Activated CD8-positive, alpha-beta memory T cell treated with anti-CD3 and anti-CD28 coated beads, Interleukin-2, amount 50 U/mL, for 1 hour (primary cell): ENCODE results near the gene PPP1R26.
"Not testable (repeated sequence)": the region's sequence is repeated elsewhere in the genome, so short reads cannot be mapped to it uniquely, and the experiment has no call there.

Experiments used
- DNase-seq: peaks from one replicate; pipeline ENCODE4 v3.0.0-alpha.2; 2020; ENCODE audit errors: extremely low read depth

The PPP1R26 gene

DNA sequence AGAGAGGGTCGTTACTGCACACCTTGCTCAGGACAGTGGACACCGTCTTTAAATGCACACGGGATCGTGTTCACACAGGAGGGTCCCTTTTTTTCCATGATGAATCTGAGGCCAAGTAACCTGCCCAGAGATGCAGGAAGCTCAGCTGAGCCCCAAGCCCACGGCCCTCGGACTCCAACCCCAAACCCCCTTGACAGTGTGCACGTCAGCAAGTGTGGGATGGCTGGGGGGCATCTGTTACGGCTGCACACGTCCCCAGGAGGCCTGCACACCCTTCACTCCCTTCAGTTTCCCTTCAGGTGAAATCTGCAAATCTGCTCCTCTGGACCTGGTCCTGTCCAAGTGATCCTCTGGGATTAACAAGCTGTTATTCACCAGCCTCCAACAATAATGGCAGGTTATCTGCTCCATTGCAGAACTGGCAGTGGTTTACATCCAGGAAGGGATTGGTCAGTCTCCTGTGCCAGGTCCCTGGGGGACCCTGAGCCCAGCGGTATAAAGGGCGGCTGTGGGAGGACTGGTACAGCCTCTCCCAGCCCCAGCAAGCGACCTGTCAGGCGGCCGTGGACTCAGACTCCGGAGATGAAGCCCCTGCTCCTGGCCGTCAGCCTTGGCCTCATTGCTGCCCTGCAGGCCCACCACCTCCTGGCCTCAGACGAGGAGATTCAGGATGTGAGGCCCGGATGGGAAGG is 41.5 kb downstream of the PPP1R26 start, which contains the start of gene LCN1:
Gene LCN1, plus strand, starts transcription at position 525 of the 692 bp plus-strand sequence. Its CDS starts 58 bp downstream, at position 583.
- no peak for DNase-seq

GRCh38 chr9:135521608-135522095 is 42.1 kb downstream of the PPP1R26 start:
- DNase-seq: no peak

DNA sequence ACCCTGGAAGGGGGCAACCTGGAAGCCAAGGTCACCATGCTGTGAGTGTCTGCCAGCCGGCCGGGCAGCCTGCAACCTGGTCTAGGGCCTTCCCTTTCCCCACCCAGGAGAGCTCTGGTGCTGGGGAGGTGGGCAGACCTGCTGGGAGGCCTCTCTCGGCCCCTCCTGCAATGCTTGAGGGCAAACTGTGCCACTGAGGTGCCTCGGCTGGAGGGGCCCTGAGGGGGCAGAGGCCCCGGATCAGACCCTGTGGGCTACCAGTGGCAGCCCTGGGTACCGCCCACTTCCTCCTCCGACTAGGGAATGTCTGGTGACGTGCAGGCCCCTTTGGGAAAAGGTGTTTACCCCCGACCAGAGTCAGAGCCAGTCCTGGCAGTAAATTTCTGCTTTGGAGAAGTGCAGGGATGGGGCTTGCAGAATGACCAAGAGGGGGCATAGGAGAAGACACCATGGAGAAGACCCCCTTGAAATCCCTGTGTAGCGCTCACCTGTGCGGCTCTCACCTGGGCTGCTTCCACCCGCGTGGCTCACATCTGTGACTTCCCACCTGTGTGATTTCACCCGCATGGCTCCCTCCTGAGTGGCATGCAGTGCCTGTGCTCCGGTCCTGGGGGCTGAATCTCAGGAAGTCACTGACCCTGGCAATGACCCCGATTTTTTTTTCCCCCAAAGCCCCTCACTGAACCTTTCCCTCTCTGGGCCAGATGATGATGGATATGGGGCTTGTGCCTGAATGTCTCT is 42.7 kb downstream of the PPP1R26 start:
- no peak for DNase-seq

DNA sequence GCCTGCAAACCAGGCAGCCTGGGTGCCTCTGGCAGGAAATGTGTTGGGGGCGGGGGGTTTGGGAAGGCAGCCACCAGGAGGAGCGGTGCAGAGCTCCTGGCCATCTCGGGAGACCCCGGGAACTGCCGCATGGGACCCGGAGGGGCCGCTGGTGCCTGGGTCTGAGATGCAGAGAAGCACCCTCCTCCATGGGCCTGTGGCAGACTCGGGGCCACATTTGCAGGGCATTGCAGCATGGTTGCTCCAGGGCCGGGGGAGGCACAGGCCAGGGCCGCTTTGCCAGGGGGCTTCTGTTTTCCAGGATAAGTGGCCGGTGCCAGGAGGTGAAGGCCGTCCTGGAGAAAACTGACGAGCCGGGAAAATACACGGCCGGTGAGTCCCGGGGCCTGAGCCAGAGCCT is 43.3 kb downstream of the PPP1R26 start:
- no peak for DNase-seq

DNA sequence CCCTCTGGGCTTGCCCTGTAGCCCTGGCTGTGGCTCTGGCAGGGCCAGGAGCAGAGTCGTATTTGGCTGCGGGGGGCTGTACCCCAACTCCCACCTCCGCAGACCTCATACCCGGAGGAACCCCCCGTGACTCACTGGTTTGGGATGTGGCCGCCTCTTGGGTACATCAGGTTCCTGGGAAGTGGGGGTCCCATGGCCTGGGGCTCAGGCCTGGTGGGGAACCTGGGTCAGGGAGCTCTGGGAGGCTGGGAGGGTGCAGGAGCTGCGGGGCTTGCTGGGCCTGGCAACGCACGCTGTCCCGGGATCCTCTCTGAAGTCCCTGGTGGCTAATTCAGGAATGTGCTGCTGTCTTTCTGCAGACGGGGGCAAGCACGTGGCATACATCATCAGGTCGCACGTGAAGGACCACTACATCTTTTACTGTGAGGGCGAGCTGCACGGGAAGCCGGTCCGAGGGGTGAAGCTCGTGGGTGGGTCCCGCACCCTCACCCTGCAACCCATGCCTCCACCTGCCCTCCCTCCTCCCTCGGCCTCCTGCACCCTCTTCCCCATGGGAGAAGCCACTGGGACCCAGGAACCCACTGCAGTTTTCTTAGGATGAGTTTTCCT is 44.0 kb downstream of the PPP1R26 start:
- DNase-seq: no peak

GRCh38 chr9:135524130-135524861 is 44.7 kb downstream of the PPP1R26 start:
- DNase-seq: no peak

DNA sequence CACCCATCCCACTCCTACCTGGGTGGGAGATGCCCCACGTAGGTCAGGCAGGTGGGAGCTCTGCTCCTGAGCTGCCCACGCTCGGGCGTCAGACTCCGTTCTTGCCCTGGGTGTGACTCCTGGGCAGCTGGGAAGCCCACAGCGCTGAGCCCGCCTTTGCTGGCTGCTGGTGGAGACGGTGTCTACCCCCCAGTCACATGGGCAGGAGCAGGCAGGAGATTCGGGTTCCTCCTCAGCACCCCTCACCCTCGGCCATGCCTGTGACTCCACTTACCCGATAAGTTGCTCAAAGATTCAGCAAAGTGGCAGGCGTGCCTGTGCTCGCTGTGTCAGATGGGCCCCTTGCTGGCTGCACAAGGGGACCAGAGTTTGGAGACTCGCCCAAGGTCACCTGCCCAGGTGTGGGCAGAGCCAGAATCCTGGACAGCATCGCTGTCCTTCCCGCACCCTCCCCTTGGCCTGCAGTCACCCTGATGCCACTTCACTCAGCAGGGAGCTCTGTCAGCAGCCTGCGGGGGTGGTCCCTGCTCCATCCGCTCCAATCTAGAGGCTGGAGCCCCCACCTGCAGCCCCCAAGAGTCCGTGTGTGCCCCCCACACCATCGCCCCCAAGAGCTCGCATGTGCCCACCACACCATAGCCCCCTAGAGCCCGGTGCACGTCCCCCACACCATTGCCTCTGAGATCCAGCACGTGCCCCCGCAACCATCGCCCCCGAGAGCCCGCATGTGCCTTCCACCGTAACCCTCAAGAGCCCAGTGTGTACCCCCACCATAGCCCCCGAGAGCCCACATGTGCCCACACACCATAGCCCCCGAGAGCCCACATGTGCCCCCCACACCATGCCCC is 45.9 kb downstream of the PPP1R26 start:
- no peak for DNase-seq

DNA sequence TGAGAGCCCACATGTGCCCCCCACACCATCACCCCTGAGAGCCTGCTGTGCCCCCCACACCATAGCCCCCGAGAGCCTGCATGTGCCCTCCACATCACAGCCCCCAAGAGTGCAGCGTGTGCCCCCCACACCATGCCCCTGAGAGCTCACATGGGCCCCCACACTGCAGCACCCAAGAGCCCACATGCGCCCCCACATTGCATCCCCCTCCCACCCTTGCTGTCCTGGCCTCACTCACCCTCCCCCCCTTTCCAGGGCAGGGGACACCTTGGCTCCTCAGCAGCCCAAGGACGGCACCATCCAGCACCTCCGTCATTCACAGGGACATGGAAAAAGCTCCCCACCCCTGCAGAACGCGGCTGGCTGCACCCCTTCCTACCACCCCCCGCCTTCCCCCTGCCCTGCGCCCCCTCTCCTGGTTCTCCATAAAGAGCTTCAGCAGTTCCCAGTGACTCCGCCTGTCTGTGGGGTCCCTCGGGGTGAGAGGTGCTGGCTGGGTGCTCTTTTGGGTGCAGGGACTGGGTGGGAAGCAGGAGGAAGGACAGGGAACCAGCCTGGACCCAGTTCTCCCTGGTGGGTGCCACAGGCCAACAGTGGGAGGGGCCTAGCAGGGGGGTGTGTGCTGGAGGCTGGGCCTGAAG is 46.6 kb downstream of the PPP1R26 start:
- DNase-seq: no peak

GRCh38 chr9:135526730-135527571 is 47.4 kb downstream of the PPP1R26 start:
- no peak for DNase-seq

DNA sequence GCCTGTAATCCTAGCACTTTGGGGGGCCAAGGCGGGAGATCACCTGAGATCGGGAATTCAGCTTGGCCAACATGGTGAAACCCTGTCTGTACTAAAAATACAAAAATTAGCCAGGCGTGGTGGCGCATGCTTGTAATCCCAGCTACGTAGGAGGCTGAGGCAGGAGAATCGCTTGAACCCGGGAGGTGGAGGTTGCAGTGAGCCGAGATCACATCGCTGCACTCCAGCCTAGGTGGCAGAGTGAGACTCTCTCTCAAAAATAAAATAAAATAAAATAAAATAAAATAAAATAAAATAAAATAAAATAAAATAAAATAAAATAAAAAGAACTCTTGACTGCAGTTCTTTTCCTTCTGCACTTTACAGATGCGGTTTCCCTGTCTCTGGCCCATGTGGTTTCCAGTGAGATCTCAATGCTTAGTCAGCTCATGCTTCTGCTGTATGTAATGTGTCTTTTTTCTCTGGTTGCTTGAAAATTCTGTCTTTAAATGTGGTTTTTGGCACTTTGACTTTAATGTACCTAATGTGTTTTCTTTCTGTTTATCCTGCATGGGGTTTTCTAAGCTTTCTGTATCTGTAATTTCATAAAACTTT is 49.4 kb downstream of the PPP1R26 start:
- not testable (repeated sequence) for DNase-seq

DNA sequence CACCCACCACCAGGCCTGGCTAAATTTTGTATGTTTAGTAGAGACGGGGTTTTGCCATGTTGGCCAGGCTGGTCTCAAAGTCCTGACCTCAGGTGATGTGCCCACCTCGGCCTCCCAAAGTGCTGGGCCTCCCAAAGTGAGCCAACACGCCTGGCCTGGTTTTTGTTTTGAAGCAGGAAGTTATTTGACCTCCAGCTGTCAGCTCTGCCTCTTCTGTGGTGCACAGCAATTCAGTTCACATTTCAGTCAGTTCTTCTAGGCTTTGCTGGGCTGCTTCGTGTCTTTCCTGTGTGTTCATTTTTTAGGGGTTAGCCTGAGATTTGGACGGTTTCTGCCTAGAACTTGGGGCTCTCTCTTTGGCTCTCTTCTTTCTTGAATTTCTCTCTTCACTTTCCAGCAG is 50.6 kb downstream of the PPP1R26 start:
- no peak for DNase-seq

- DNase-seq: no peak
Measured at GRCh38 chr9:135531096-135531495, 51.5 kb downstream of the PPP1R26 start.

DNA sequence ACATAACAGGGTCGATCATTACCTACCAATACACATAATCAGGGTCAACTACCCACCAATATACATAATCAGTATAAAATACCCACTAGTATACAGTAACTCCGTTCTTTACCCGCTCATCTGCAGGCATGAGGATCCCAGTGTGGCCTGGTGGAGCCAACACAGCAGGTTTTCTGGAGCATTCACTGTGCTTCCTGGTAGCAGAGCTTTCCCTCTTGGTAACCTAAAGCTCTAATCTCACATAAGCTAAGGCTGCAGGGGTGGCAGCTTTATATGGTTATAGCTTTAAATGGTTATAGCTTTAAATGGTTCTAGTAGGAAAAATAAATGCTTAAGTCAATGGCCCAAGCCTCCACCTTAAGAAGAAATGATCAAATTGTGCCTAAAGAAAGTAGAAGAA is 53.5 kb downstream of the PPP1R26 start:
- no peak for DNase-seq

GRCh38 chr9:135533674-135534073 is 54.1 kb downstream of the PPP1R26 start:
- no peak for DNase-seq

GRCh38 chr9:135534192-135534711 is 54.7 kb downstream of the PPP1R26 start:
- DNase-seq: not testable (repeated sequence)

DNA sequence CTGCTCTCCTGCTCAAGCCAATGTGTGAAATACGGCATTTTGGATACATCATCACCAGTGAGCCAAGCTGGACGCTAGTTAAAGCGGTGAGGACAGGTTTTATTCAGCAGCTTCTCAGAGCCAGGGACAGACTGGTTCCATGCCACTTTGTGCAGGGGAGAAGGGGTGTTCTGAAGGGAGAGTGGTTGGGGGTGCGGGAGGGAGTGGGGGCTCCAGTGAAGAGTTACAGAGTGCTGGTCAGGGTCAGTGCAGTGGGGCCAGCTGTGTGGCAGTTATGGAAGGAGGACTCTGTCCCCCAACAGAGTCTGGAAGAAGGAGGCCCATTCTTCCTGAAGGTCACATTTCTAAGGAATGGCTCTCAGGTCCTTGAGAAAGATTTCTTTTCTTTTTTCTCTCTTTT is 55.2 kb downstream of the PPP1R26 start:
- not testable (repeated sequence) for DNase-seq

- DNase-seq: not testable (repeated sequence)
Measured at GRCh38 chr9:135535631-135536030, 56.0 kb downstream of the PPP1R26 start.

DNA sequence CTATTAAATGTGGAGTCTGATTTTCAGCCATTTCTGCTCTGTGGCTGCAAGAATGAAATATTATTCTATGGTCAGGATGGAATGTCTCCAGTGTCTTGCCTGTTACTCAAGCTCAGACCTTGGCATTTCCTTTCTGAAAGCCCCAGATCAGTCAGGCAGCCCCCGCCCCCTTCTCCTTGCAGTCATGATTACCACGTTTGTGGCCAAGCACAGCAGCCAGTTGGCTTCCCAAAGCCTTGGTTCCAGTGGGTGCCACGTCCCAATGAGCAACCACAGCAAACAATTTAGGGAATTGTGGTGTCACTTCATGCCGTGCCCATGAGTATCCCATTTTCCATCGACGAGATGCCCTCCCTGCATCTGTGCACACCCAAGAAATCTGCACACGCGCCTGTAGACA is 56.6 kb downstream of the PPP1R26 start:
- no peak for DNase-seq
